ENCODE results near the gene MYH16.

The MYH16 gene

DNA sequence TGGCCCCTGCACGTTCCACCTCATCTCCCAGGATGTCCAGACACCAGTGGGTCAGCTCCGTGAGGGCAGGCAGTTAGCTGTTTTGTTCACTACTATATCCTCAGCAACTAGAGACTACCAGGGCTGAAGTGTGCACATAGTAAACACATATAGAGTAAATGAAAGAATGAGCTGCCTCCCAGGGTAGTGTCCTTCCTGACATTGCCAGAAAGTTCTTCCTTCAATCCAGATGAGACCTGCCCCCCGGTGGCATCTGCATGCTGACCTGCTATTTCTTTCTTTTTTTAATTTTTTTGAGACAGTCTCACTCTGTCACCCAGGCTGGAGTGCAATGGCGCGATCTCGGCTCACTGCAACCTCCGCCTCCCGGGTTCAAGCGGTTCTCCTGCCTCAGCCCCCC lies 39.1 kb downstream of the MYH16 start:
- no peak for TF ChIP-seq TAF1 (IDR thresholded peaks at IDR 0.05; ENCODE audit: borderline replicate concordance, insufficient read depth, low read length)
- TF ChIP-seq FOXP2 (optimal IDR thresholded peaks at IDR 0.05; ENCODE audit: borderline replicate concordance, extremely low read depth, extremely low read length, insufficient read depth), result no peak
- TF ChIP-seq SIN3A (IDR thresholded peaks at IDR 0.05; ENCODE audit: borderline replicate concordance, insufficient read depth, low read length), result no peak
- no peak for TF ChIP-seq POLR2AphosphoS5 (IDR thresholded peaks at IDR 0.05; ENCODE audit: low read depth, low read length)
- TF ChIP-seq, protein P1, sequence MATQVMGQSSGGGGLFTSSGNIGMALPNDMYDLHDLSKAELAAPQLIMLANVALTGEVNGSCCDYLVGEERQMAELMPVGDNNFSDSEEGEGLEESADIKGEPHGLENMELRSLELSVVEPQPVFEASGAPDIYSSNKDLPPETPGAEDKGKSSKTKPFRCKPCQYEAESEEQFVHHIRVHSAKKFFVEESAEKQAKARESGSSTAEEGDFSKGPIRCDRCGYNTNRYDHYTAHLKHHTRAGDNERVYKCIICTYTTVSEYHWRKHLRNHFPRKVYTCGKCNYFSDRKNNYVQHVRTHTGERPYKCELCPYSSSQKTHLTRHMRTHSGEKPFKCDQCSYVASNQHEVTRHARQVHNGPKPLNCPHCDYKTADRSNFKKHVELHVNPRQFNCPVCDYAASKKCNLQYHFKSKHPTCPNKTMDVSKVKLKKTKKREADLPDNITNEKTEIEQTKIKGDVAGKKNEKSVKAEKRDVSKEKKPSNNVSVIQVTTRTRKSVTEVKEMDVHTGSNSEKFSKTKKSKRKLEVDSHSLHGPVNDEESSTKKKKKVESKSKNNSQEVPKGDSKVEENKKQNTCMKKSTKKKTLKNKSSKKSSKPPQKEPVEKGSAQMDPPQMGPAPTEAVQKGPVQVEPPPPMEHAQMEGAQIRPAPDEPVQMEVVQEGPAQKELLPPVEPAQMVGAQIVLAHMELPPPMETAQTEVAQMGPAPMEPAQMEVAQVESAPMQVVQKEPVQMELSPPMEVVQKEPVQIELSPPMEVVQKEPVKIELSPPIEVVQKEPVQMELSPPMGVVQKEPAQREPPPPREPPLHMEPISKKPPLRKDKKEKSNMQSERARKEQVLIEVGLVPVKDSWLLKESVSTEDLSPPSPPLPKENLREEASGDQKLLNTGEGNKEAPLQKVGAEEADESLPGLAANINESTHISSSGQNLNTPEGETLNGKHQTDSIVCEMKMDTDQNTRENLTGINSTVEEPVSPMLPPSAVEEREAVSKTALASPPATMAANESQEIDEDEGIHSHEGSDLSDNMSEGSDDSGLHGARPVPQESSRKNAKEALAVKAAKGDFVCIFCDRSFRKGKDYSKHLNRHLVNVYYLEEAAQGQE (IDR thresholded peaks at IDR 0.05; ENCODE audit: insufficient read depth in 1 of 2, low read depth in 2 of 2, low read length in 2 of 2), result no peak

DNA sequence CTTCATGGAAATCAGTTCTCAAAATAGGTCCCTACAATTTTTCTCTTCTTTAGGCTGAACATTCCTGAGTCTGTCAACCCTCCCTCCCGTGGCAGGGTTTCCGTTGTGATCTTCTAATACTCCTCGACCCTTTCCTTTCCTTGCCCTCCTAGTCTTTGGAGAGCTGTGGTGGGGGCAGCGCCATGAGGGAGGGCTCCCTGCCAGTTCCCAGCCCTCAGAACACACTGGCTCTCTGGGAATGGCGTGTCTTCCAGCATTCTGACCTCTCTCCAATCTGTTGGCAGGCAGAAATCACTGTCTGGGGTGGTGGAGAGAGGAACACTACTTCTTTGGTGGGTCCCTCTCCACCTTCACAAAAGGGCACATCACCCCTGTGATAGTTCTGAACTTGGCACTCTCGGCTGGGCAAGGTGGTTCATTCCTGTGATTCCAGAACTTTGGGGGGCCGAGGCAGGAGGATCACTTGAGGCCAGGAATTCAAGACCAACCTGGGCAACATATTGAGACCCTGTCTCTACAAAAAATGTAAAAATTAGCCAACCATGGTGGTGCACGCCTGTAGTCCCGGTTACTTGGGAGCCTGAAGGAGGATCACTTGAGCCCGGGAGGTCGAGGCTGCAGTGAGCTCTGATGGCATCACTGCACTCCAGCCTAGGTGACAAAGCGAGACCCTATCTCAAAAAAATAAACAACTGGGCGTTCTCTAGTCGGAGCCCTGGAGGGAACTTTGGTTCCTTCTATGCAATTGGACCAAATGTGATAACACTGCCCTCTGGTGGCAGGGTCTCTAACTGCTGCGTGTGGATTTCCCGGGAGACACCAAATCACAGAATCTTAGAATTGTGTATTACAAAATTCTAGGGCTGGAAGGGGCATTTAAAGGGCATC lies 39.9 kb downstream of the MYH16 start:
- TF ChIP-seq POLR2AphosphoS5 (IDR thresholded peaks at IDR 0.05; ENCODE audit: low read depth, low read length), result no peak
- no peak for TF ChIP-seq FOXP2 (optimal IDR thresholded peaks at IDR 0.05; ENCODE audit: borderline replicate concordance, extremely low read depth, extremely low read length, insufficient read depth)
- TF ChIP-seq, protein P1 (IDR thresholded peaks at IDR 0.05; ENCODE audit: insufficient read depth in 1 of 2, low read depth in 2 of 2, low read length in 2 of 2), result no peak
- no peak for TF ChIP-seq SIN3A (IDR thresholded peaks at IDR 0.05; ENCODE audit: borderline replicate concordance, insufficient read depth, low read length)
- TF ChIP-seq TAF1 (IDR thresholded peaks at IDR 0.05; ENCODE audit: borderline replicate concordance, insufficient read depth, low read length), result no peak

DNA sequence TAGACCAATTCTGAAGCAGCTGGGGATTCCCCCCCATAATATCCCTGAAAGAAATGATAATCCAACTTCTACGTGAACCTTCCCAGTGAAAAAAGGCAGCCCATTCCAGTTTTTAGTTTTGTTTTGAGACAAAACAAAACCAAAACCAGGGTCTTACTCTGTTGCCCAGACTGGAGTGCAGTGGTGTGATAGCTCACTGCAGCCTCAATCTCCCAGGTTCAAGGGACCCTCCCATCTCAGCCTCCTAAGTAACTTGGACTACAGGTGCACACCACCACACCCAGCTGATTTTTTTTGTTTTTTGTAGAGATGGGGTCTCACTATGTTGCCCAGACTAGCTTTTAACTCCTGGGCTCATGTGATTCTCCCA lies 40.5 kb downstream of the MYH16 start:
- TF ChIP-seq, protein P1 (IDR thresholded peaks at IDR 0.05; ENCODE audit: insufficient read depth in 1 of 2, low read depth in 2 of 2, low read length in 2 of 2), result no peak
- TF ChIP-seq FOXP2 (optimal IDR thresholded peaks at IDR 0.05; ENCODE audit: borderline replicate concordance, extremely low read depth, extremely low read length, insufficient read depth), result no peak
- TF ChIP-seq POLR2AphosphoS5 (IDR thresholded peaks at IDR 0.05; ENCODE audit: low read depth, low read length), result no peak
- TF ChIP-seq SIN3A (IDR thresholded peaks at IDR 0.05; ENCODE audit: borderline replicate concordance, insufficient read depth, low read length), result no peak
- no peak for TF ChIP-seq TAF1 (IDR thresholded peaks at IDR 0.05; ENCODE audit: borderline replicate concordance, insufficient read depth, low read length)

DNA sequence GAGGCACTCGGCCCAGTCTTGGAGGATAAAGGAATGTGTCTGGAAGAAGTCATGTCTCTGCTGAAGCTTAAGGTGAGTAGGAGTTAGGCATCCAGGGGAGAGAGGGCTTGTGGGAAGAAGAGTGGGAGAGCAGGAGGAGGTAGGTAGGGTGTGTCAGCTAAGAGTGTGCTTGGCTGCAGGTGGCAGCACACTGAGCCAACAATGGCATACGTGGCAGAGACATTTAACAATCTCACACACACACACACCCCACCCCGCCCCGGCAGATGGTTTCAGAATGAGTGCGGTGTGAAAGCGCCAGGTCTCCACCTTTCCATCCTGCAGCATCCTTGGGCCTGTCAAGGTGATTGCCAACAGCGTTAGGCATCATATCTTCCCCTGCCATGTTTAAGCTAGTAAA lies 41.9 kb downstream of the MYH16 start:
- TF ChIP-seq FOXP2 (optimal IDR thresholded peaks at IDR 0.05; ENCODE audit: borderline replicate concordance, extremely low read depth, extremely low read length, insufficient read depth) (no peak), POLR2AphosphoS5 (IDR thresholded peaks at IDR 0.05; ENCODE audit: low read depth, low read length) (no peak), TAF1 (IDR thresholded peaks at IDR 0.05; ENCODE audit: borderline replicate concordance, insufficient read depth, low read length) (no peak)
- TF ChIP-seq, protein P1 (IDR thresholded peaks at IDR 0.05; ENCODE audit: insufficient read depth in 1 of 2, low read depth in 2 of 2, low read length in 2 of 2), result no peak
